Smooth muscle cell (in vitro differentiated cells): ENCODE data around the gene BUD23. TPM values are rescaled to one million over a fixed set of nuclear protein-coding genes. Genes with fewer than 3 reads are reported as not detected.

Experiments
- DNase-seq: peaks from one replicate; lab custom pipeline; 2025; ENCODE audit not compliant: unreplicated experiment; lab: John Stamatoyannopoulos, UW
- H2AFZ ChIP-seq: fragments of 200-600 bp; sonication (generic); 2 replicates; pipeline ENCODE4 v1.6.0; 2016; ENCODE audit warnings: antibody characterized with exemption, low read depth, mild to moderate bottlenecking
- H3F3A ChIP-seq: fragments of 200-600 bp; sonication (generic); 2 replicates; pipeline ENCODE4 v1.6.0; 2017; ENCODE audit warnings: antibody characterized with exemption, low read depth
- H3K27ac ChIP-seq: fragments of 200-600 bp; sonication (generic); 2 replicates; pipeline ENCODE4 v1.5.1; 2016; ENCODE audit warnings: low read depth, mild to moderate bottlenecking
- H3K27me3 ChIP-seq: fragments of 200-600 bp; sonication (generic); 2 replicates; pipeline ENCODE4 v1.6.1; 2016; ENCODE audit warnings: low read depth, mild to moderate bottlenecking
- H3K36me3 ChIP-seq: fragments of 200-600 bp; sonication (generic); 2 replicates; pipeline ENCODE4 v1.5.1; 2016; ENCODE audit warnings: low read depth
- H3K4me1 ChIP-seq: fragments of 200-600 bp; sonication (generic); 2 replicates; pipeline ENCODE4 v1.5.1; 2016; ENCODE audit warnings: low read depth
- H3K4me2 ChIP-seq: fragments of 200-600 bp; sonication (generic); 2 replicates; pipeline ENCODE4 v1.6.0; 2016; ENCODE audit warnings: mild to moderate bottlenecking
- H3K4me3 ChIP-seq: fragments of 200-600 bp; sonication (generic); 2 replicates; pipeline ENCODE4 v1.5.1; 2016; ENCODE audit warnings: mild to moderate bottlenecking
- H3K79me2 ChIP-seq: fragments of 200-600 bp; sonication (generic); 2 replicates; pipeline ENCODE4 v1.6.0; 2016; ENCODE audit warnings: low read depth, mild to moderate bottlenecking
- H3K9ac ChIP-seq: fragments of 200-600 bp; sonication (generic); 2 replicates; pipeline ENCODE4 v1.6.0; 2016; ENCODE audit warnings: low read depth
- H3K9me3 ChIP-seq: fragments of 200-600 bp; sonication (generic); replicated peaks from 2 replicates; pipeline ENCODE4 v1.5.1; 2016; ENCODE audit warnings: low read depth
- H4K20me1 ChIP-seq: fragments of 200-600 bp; sonication (generic); 2 replicates; pipeline ENCODE4 v1.6.0; 2016; ENCODE audit warnings: low read depth
- WGBS: methylation state at CpG from one replicate; pipeline ENCODE4 v1.1.7; 2016; ENCODE audit warnings: low lambda C conversion rate; 5-methylcytosine and 5-hydroxymethylcytosine counted together
- polyA plus RNA-seq: library from polyadenylated mRNA; unstranded; fragments of >200 nt; fragmentation: Nextera tagmentation; extraction: Ambion mirVana; gene quantifications from 2 replicates; pipeline ENCODE4 v1.2.1, GENCODE V29; 2016
- total RNA-seq: library from RNA; depleted of rRNA; stranded (reverse); fragments of >200 nt; gene quantifications from 2 replicates; pipeline ENCODE4 v1.2.3, GENCODE V29; 2014
- TF ChIP-seq, protein P1 (sequence below): fragments of 200-600 bp; sonication (generic); IDR thresholded peaks from 2 replicates; pipeline ENCODE4 v1.5.1; 2017; ENCODE audit warnings: borderline replicate concordance, mild to moderate bottlenecking, antibody characterized with exemption; ENCODE audit not compliant: insufficient read depth, poor library complexity, severe bottlenecking

Gene BUD23
- total and polyA plus RNA-seq, 2 experiments from 2014 or later: 43.0 to 116 TPM

DNA sequence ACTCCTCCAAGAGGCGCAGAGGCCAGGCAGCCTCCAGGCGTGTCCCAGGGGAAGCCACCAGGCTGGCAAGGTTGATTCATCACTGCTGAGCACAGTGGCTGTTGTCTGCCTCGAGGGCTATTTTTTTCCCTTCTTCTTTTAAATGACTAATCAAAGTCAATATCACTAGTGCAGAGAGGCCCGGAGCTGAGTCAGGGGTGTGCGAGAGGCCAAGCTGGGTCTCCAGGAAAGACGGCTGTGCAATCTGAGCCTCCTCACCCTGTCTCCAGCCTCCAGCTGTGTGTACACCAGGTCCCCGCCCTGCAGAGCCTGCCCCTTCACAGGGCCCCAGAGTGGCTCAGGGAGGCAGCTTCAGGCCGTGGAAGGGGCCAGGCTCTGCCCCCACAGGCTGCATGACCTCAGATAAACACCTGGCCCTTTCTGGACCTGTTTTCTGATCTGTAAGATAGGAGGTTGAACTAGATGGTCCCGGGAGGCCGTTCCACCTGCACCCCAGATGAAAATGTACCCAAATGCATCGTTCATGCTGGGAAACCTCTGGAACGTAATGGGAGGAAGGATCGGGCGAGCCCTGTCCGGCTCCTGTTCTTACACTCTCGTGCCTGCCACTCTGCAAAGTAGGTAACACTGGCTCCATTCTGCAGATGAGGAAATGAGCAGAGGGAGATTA, 32.4 kb downstream of the BUD23 start:
- Histone ChIP-seq H3K4me2 (peak overlapping the region; percentile 90), H2AFZ (no peak overlapping the region), H3K27me3 (no peaks in the 10 kb centered on the region), H3K9me3 (no peaks in the 10 kb centered on the region), H3K4me3 (no peak overlapping the region), H3F3A (peaks cover 4% of the 10 kb centered on the region), H4K20me1 (peaks cover 76% of the 10 kb centered on the region), H3K79me2 (peaks cover 48% of the 10 kb centered on the region), H3K36me3 (no peaks in the 10 kb centered on the region), H3K4me1 (no peaks in the 10 kb centered on the region), H3K27ac (peak overlapping the region; percentile 69), H3K9ac (no peak overlapping the region)
- WGBS: 39% methylated on average over 16 of the region's 16 CpGs
- DNase-seq: peak; percentile 62
- TF ChIP-seq, protein P1, sequence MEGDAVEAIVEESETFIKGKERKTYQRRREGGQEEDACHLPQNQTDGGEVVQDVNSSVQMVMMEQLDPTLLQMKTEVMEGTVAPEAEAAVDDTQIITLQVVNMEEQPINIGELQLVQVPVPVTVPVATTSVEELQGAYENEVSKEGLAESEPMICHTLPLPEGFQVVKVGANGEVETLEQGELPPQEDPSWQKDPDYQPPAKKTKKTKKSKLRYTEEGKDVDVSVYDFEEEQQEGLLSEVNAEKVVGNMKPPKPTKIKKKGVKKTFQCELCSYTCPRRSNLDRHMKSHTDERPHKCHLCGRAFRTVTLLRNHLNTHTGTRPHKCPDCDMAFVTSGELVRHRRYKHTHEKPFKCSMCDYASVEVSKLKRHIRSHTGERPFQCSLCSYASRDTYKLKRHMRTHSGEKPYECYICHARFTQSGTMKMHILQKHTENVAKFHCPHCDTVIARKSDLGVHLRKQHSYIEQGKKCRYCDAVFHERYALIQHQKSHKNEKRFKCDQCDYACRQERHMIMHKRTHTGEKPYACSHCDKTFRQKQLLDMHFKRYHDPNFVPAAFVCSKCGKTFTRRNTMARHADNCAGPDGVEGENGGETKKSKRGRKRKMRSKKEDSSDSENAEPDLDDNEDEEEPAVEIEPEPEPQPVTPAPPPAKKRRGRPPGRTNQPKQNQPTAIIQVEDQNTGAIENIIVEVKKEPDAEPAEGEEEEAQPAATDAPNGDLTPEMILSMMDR: no peak

DNA sequence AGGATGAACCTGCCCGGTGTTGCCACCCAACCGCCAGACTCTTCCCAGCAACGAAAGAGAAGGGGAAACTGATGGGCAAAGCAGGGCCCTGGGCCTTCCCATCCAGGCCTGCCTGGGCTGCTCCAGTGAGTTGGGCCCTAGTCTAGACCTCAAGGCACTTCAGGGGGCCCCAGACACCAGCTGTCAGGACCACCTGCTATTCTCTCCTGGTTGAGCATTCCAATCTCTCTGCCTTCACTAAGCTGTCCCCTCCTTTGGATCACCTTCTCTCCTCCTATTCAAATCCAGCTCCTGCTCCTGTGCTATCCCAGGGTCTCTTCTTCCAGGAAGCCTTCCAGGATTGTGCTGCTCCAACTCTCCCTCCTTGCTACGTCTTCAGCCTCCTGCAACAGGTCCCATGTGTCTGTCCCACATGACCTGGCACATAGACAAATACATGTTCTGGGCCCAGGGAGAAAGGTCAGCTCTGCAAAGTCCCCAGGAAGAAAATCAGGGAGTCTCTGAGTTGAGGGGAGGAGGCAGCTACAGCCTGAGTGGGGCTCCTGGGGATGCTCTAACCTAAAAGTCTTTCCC, 33.0 kb downstream of the BUD23 start:
- Histone ChIP-seq H3K4me1 (no peaks in the 10 kb centered on the region), H3K4me2 (peak overlapping the region; percentile 90), H3K4me3 (no peak overlapping the region), H3K79me2 (peaks cover 43% of the 10 kb centered on the region), H2AFZ (no peak overlapping the region), H3K27ac (peak overlapping the region; percentile 63), H4K20me1 (peaks cover 70% of the 10 kb centered on the region), H3K9ac (no peak overlapping the region), H3K27me3 (no peaks in the 10 kb centered on the region), H3K9me3 (no peaks in the 10 kb centered on the region), H3F3A (peaks cover 4% of the 10 kb centered on the region), H3K36me3 (no peaks in the 10 kb centered on the region)
- 92% methylated on average over 4 of the region's 4 CpGs for WGBS
- no peak for DNase-seq
- TF ChIP-seq, protein P1: no peak

DNA sequence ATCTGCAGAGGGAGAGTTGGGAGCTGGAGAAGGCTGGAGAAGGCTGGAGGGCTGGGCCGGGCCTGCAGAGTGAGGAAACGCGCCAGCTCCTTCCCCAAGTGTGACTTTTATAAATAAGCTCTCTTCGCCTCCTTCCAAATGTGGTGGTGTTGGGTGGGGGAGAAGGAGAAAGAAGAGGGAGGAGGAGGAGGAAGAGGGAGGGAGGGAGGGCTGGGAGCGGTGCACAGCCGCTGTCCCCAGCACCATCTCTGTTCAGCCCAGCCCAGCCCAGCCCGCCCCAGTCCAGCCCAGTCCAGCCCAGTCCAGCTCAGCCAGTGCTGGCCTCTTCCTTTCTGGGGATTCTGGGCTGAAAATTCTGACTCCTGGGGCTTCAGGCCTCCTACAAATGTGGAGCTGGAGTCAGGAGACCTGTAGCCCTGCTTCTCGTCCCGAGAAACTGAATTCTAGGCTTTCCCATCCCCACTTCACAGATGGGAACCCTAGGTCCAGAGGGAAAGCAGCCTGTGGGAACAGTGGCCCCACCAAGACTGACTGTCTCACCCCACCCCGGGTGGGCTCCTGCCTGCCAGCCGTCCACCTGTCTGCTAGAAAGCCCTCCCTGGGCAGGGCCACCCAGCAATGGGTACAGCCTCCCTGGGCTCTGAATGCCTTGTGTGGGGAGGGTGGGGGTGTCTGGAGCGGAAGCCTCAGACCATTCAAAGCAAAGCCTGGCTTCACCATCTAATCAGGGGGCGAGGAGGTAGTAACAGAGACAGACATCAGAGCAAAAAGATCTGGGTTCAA, 33.8 kb downstream of the BUD23 start:
- Histone ChIP-seq H3K4me1 (no peaks in the 10 kb centered on the region), H3K36me3 (no peaks in the 10 kb centered on the region), H2AFZ (no peak overlapping the region), H3K9me3 (no peaks in the 10 kb centered on the region), H3K9ac (peak overlapping the region; percentile 9), H3K27me3 (no peaks in the 10 kb centered on the region), H3F3A (peaks cover 4% of the 10 kb centered on the region), H4K20me1 (peaks cover 62% of the 10 kb centered on the region), H3K4me2 (peak overlapping the region; percentile 90), H3K4me3 (no peak overlapping the region), H3K79me2 (peaks cover 37% of the 10 kb centered on the region), H3K27ac (peak overlapping the region; percentile 64)
- 91% methylated on average over 7 of the region's 13 CpGs for WGBS
- TF ChIP-seq, protein P1: no peak
- DNase-seq: no peak
